Mucosa of rectum (tissue), 2 donors: ENCODE data around the gene FAM171A2.

ENCODE experiments used
- H3K27ac ChIP-seq, 2 donors: one replicate each; pipeline ENCODE4 v1.7.0; 2013; ENCODE audit warnings: inconsistent platforms in 2 of 2, low read depth in 2 of 2, low read length in 2 of 2
- H3K27me3 ChIP-seq, 2 donors: one replicate each; pipeline ENCODE4 v1.7.0; 2013; ENCODE audit warnings: low read length in 2 of 2; ENCODE audit not compliant: control insufficient read depth in 2 of 2, insufficient read depth in 2 of 2
- H3K36me3 ChIP-seq, 2 donors: one replicate each; pipeline ENCODE4 v1.7.0; 2013; ENCODE audit warnings: low read length in 2 of 2; ENCODE audit not compliant: control insufficient read depth in 2 of 2, insufficient read depth in 2 of 2
- H3K4me1 ChIP-seq, 2 donors: one replicate each; pipeline ENCODE4 v1.7.0; 2013; ENCODE audit warnings: low read length in 2 of 2, mild to moderate bottlenecking in 1 of 2; ENCODE audit not compliant: control insufficient read depth in 2 of 2, insufficient read depth in 2 of 2
- H3K4me3 ChIP-seq, 2 donors: one replicate each; pipeline ENCODE4 v1.7.0; 2013; ENCODE audit warnings: low read length in 2 of 2
- H3K9ac ChIP-seq, 2 donors: one replicate each; pipeline ENCODE4 v1.7.0; 2013; ENCODE audit warnings: low read length in 2 of 2, low read depth in 1 of 2, mild to moderate bottlenecking in 1 of 2
- H3K9me3 ChIP-seq, 2 donors: one replicate each; pipeline ENCODE4 v1.7.0; 2013; ENCODE audit warnings: low read length in 2 of 2; ENCODE audit not compliant: control insufficient read depth in 2 of 2
- donor health status: healthy.
- donor health status: Normal muscosa, but diverticular disease.

Gene FAM171A2

DNA sequence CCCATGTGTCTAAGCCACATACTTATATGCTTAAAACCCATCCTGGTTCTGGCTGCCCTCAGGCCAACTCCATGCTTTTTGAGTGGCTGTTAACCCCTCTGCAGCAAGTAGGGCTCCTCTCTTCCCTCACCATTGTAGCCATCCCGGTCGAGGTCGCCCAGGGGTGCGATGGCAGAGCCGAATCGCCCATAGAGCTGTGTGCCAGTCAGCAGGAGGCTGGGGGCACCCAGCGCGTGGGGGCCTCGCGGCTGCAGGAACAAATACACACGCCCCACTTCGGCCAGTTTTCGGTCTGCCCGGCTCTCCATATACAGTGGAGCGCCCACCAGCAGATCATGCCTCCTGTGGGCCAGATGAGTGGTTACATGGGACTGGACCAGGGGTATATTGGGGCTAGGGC, 19.7 kb upstream of the FAM171A2 start:
- Histone ChIP-seq H3K9me3 (no peaks in the 10 kb centered on the region), H3K36me3 (no peaks in the 10 kb centered on the region), H3K9ac (no peak overlapping the region), H3K4me3 (no peak overlapping the region), H3K27me3 (peaks cover 4 to 16% of the 10 kb centered on the region in 2 donors), H3K4me1 (peaks cover 7 to 10% of the 10 kb centered on the region in 2 donors), H3K27ac (no peak overlapping the region)

GRCh38 chr17:44382917-44383316, 19.3 kb upstream of the FAM171A2 start:
- H3K27ac ChIP-seq = no peak overlapping the region
- no peaks in the 10 kb centered on the region for H3K9me3 ChIP-seq
- no peak overlapping the region for H3K4me3 ChIP-seq
- H3K9ac ChIP-seq = no peak overlapping the region
- H3K36me3 ChIP-seq = no peaks in the 10 kb centered on the region
- H3K27me3 ChIP-seq = peaks cover 4 to 16% of the 10 kb centered on the region in 2 donors
- H3K4me1 ChIP-seq = peaks cover 7 to 10% of the 10 kb centered on the region in 2 donors

GRCh38 chr17:44381810-44382305, 18.2 kb upstream of the FAM171A2 start:
- Histone ChIP-seq H3K9me3 (no peaks in the 10 kb centered on the region), H3K4me3 (no peak overlapping the region), H3K27ac (no peak overlapping the region), H3K9ac (no peak overlapping the region), H3K27me3 (peaks cover 4 to 16% of the 10 kb centered on the region in 2 donors), H3K36me3 (no peaks in the 10 kb centered on the region), H3K4me1 (peaks cover 7 to 10% of the 10 kb centered on the region in 2 donors)

DNA sequence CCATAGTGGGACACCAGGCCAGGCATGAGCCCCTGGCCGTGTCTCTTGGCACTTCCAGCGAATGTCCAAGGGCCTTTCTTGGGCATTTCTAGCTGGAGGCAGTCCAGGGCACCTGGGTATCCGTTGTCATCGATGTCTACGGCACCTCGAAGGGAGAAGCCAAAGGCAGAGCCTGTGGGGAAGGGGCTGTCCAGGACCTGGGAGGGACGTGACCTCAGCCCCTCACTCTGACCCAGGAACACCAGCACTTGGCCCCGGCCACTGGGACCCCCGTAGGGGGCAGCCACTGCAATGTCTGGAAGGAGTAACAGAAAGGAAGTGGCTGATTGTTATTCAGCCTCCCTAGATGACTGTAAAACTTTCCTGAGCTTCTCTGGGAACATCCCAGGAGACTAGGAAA, 17.1 kb upstream of the FAM171A2 start:
- Histone ChIP-seq H3K27me3 (peaks cover 5 to 11% of the 10 kb centered on the region in 2 donors), H3K4me1 (peaks cover 4 to 8% of the 10 kb centered on the region in 2 donors), H3K9ac (no peak overlapping the region), H3K36me3 (no peaks in the 10 kb centered on the region), H3K4me3 (no peak overlapping the region), H3K27ac (no peak overlapping the region), H3K9me3 (no peaks in the 10 kb centered on the region)

DNA sequence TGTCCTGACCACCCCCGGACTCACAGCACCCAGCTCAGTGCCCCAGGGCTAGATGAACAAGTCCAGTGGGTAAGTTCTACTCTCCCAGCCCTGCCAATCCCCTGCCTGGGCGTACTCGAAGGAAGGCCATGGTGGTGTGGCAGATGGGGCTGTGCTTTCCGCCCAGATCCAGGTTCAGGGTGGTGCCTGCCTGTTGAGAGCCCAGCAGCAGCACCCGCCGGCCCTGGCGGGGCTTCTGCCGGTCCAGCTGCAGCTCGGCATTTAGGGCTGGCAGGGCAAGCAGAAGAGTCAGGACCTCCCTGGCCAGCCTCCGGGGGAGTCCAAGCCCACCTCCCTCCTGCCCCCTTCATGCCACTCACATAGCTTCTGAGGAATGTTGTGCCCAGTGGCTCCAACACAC, 16.2 kb upstream of the FAM171A2 start:
- H3K9me3 ChIP-seq = no peaks in the 10 kb centered on the region
- H3K36me3 ChIP-seq = no peaks in the 10 kb centered on the region
- peaks cover 5 to 8% of the 10 kb centered on the region in 2 donors for H3K27me3 ChIP-seq
- peaks cover 0 to 2% of the 10 kb centered on the region in 2 donors for H3K4me1 ChIP-seq
- H3K4me3 ChIP-seq = no peak overlapping the region
- no peak overlapping the region for H3K9ac ChIP-seq
- H3K27ac ChIP-seq = no peak overlapping the region

GRCh38 chr17:44378171-44378705, 14.6 kb upstream of the FAM171A2 start:
- Histone ChIP-seq H3K27me3 (peaks cover 0 to 1% of the 10 kb centered on the region in 2 donors), H3K9ac (no peak overlapping the region), H3K27ac (no peak overlapping the region), H3K4me1 (no peaks in the 10 kb centered on the region), H3K36me3 (no peaks in the 10 kb centered on the region), H3K4me3 (no peak overlapping the region), H3K9me3 (no peaks in the 10 kb centered on the region)

DNA sequence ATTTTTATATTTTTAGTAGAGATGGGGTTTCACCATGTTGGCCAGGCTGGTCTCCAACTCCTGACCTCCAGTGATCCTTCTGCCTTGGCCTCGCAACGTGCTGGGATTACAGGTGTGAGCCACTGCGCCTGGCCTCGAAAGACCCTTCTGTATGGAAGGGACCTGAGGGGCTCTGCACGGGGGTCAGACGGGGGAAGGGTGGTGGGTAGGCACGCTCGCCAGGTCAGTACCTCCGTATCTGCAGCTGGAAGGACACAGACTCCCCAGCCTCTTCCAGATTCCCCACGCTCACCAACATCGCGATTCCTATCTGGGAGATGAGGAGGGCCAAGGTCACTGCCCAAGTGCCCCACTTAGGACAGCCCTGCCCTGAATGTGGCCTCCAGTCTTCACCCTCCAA, 13.1 kb upstream of the FAM171A2 start:
- Histone ChIP-seq H3K27me3 (peaks cover 0 to 1% of the 10 kb centered on the region in 2 donors), H3K4me1 (no peaks in the 10 kb centered on the region), H3K9ac (no peak overlapping the region), H3K4me3 (no peak overlapping the region), H3K9me3 (no peaks in the 10 kb centered on the region), H3K36me3 (no peaks in the 10 kb centered on the region), H3K27ac (no peak overlapping the region)

- no peak overlapping the region for H3K4me3 ChIP-seq
- no peaks in the 10 kb centered on the region for H3K9me3 ChIP-seq
- no peaks in the 10 kb centered on the region for H3K36me3 ChIP-seq
- peaks cover 0 to 1% of the 10 kb centered on the region in 2 donors for H3K27me3 ChIP-seq
- H3K27ac ChIP-seq = no peak overlapping the region
- H3K4me1 ChIP-seq = no peaks in the 10 kb centered on the region
- no peak overlapping the region for H3K9ac ChIP-seq
Measured at GRCh38 chr17:44376124-44376523, 12.5 kb upstream of the FAM171A2 start.

DNA sequence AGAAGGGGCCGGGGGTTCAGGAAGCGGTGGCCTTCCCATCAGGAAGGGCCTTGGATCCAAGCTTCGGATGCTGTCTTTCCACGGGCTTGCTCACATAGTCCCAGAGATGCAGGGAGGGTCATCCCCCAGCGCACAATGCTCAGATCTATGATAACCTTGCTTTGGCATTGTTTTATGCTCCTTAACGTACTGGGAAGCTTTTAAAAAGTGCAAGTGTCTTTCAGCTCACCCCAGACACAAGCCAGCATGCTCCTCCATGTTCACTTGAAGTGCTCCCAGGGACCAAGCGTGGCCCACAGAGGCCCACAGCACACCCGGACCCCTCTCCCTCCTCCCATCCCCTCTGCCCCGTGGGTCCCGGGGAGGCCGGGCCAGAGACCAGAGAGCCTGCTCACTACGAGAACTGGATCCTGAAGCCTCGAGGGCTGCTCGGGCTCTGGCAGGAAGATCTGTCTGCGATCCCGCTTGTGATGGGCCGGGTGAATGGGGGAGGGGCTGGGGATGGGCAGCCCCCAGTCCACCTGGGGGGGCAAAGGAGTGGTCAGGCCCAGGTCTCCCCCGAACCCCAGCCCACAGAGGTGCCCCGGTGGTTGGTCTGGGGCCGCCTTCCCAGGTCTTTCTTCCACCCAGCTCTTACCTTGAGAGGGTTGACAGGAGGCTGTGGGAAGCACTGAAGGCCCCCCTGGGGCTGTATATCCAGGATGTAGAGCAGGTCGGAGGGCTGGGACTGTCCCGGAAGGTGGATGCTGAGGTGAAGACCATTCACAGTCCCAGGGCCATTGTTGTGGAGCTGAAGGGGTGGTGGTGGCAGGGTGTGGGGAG, 11.8 kb upstream of the FAM171A2 start:
- H3K4me3 ChIP-seq = no peak overlapping the region
- H3K9me3 ChIP-seq = no peaks in the 10 kb centered on the region
- H3K9ac ChIP-seq = no peak overlapping the region
- H3K4me1 ChIP-seq = no peaks in the 10 kb centered on the region
- H3K27me3 ChIP-seq = peaks cover 1 to 4% of the 10 kb centered on the region in 2 donors
- H3K36me3 ChIP-seq = no peaks in the 10 kb centered on the region
- no peak overlapping the region for H3K27ac ChIP-seq
